ENCODE data around the gene FANCE.

Gene FANCE

GRCh38 chr6:35488517-35488862, 36.4 kb downstream of the FANCE start:
- DNase-seq (ENCODE audit: low read depth) = no peak
- H3K4me3 ChIP-seq (ENCODE audit: low read depth, low read length) = no peak overlapping the region
- no peak for TF ChIP-seq CTCF (IDR thresholded peaks at IDR 0.05; ENCODE audit: insufficient read depth, low read depth, low read length, missing control alignments)

GRCh38 chr6:35489066-35489465, 36.9 kb downstream of the FANCE start:
- no peak for TF ChIP-seq CTCF (IDR thresholded peaks at IDR 0.05; ENCODE audit: insufficient read depth, low read depth, low read length, missing control alignments)
- no peak for DNase-seq (ENCODE audit: low read depth)

GRCh38 chr6:35489995-35490791, 38.1 kb downstream of the FANCE start:
- DNase-seq (ENCODE audit: low read depth) = no peak
- H3K4me3 ChIP-seq (ENCODE audit: low read depth, low read length) = no peak overlapping the region
- no peak for TF ChIP-seq CTCF (IDR thresholded peaks at IDR 0.05; ENCODE audit: insufficient read depth, low read depth, low read length, missing control alignments)

More at GRCh38 chr6:35489066-35489465, 36.9 kb downstream of the FANCE start:
- no peak overlapping the region for H3K4me3 ChIP-seq (ENCODE audit: low read depth, low read length)

- TF ChIP-seq CTCF (IDR thresholded peaks at IDR 0.05; ENCODE audit: insufficient read depth, low read depth, low read length, missing control alignments) = no peak
- DNase-seq (ENCODE audit: low read depth) = no peak
- no peak overlapping the region for H3K4me3 ChIP-seq (ENCODE audit: low read depth, low read length)
Measured at GRCh38 chr6:35490821-35491557, 38.9 kb downstream of the FANCE start.

DNA sequence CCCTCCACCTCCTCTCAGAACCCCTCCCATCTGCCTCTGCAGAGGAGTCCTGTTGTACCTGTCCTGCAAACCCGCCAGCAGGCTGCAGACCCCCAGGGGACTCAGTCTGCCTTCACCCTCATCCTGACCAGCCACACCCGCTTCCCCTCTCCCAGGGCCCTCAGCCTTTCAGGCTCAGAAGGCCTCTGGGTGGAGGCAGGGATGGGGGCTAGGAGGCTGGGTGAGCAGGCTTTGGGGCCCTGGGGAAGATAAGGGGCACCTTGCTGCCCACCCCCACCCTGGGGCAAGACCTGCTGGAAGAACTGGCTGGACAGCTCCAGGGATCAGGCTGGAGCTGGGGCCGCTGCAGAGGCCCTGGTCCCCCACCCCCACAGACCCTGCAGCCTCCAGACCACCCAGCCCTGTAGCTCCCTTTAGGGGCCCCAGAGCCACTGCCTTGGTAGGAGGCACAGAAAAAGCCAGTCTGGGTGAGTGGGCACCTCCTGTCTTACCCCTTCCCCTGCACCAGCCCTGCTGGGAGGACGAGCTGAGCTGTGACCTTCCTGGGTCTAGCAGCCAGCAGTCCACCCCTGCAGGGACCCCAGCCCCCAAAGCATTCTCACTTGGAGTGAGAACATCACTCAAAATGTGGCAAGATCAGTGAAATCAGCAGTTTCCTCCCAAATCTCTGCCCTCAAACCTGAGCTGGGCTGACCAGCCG, 39.6 kb downstream of the FANCE start:
- H3K4me3 ChIP-seq (ENCODE audit: low read depth, low read length) = no peak overlapping the region
- TF ChIP-seq CTCF (IDR thresholded peaks at IDR 0.05; ENCODE audit: insufficient read depth, low read depth, low read length, missing control alignments) = no peak
- no peak for DNase-seq (ENCODE audit: low read depth)

DNA sequence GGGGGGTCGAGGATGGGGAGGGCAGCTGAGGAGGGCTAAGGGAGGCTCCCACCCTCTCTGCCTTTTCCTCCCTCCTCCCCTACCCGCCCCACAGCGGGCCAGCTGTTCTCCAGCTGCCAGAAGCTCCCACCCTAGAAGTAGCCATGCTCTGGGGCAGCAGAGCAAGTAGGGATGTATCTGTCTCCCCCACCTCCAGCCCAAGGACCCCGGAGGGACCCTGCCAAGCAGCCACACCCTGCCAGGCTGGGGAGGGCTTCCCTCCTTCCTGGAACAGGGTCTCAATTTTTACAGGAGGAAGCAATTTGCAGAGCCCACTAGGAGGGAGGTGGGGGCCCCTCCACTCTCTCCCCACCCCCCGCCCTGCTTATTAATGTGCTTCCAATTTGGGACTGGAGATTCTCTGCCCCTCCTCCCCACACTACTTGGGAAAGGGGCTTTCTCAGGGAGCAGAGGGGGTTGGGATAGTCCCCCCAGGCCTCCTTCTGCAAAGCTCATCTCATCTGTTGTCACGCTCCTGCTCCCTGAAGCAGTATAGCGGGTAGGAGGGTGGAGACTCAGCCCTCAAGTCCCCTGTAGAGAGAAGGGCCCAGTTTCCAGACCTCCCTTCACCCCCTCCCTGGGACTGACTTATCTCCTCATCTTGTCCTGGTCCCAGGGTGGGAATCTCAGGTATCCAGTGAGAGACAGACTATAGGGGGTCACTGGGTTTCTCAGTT, 40.3 kb downstream of the FANCE start:
- TF ChIP-seq CTCF (IDR thresholded peaks at IDR 0.05; ENCODE audit: insufficient read depth, low read depth, low read length, missing control alignments) = no peak
- DNase-seq (ENCODE audit: low read depth) = no peak
- no peak overlapping the region for H3K4me3 ChIP-seq (ENCODE audit: low read depth, low read length)

Data from GM12865 (cell line).